GM21529 (cell line): Measurements from ENCODE around the gene MGLL.

ENCODE experiments used
- ATAC-seq: cut with Tn5 transposase; IDR thresholded peaks from one replicate; pipeline ENCODE4 v1.9.1; 2021; ENCODE audit not compliant: unreplicated experiment

MGLL gene

GRCh38 chr3:127639173-127640041, 182.9 kb downstream of the MGLL start:
- no peak for ATAC-seq
